ENCODE measurements around the gene WIPI1. TPM values are rescaled to one million over a fixed set of nuclear protein-coding genes. Genes with fewer than 3 reads are reported as not detected.
A peak's percentile ranks its signal among the peaks of the same experiment; 100 is the strongest.

WIPI1 gene
- total RNA-seq, 4 donors from 2014 or later = 22.9 to 53.2 (median 45.0) TPM

GRCh38 chr17:68385490-68386215, 71.6 kb downstream of the WIPI1 start:
- no peaks in the 10 kb centered on the region for H3K36me3 ChIP-seq
- H3K27ac ChIP-seq = peak overlapping the region in 2 of 4 donors; percentile 48 to 53
- TF ChIP-seq EP300 (IDR thresholded peaks at IDR 0.05) (no peak), POLR2A (IDR thresholded peaks at IDR 0.05) (no peak), POLR2AphosphoS5 (IDR thresholded peaks at IDR 0.05) (no peak), CTCF (IDR thresholded peaks at IDR 0.05) (no peak)
- H3K27me3 ChIP-seq = no peaks in the 10 kb centered on the region
- ATAC-seq = no peak
- WGBS, 2 donors (ENCODE audit: low coverage in 1 of 2) = 81 to 87% methylated on average over 2 to 5 of the region's 8 CpGs
- peaks cover 0 to 24% (median 3%) of the 10 kb centered on the region in 3 donors for H3K4me1 ChIP-seq
- H3K9me3 ChIP-seq = no peaks in the 10 kb centered on the region
- no peak overlapping the region for H3K4me3 ChIP-seq

GRCh38 chr17:68384941-68385340, 72.4 kb downstream of the WIPI1 start:
- 90 to 100% methylated on average over 1 to 3 of the region's 4 CpGs for WGBS, 2 donors (ENCODE audit: low coverage in 1 of 2)
- no peak for TF ChIP-seq POLR2A (IDR thresholded peaks at IDR 0.05)
- no peak for TF ChIP-seq POLR2AphosphoS5 (IDR thresholded peaks at IDR 0.05)
- TF ChIP-seq CTCF (IDR thresholded peaks at IDR 0.05) = no peak
- TF ChIP-seq EP300 (IDR thresholded peaks at IDR 0.05) = no peak
- Histone ChIP-seq H3K4me3 (no peak overlapping the region), H3K36me3 (no peaks in the 10 kb centered on the region), H3K27me3 (no peaks in the 10 kb centered on the region), H3K4me1 (peaks cover 0 to 24% (median 3%) of the 10 kb centered on the region in 3 donors), H3K27ac (peak overlapping the region in 1 of 4 donors; percentile 31), H3K9me3 (no peaks in the 10 kb centered on the region)
- ATAC-seq = no peak

GRCh38 chr17:68384471-68384870, 72.8 kb downstream of the WIPI1 start:
- ATAC-seq = no peak
- H3K36me3 ChIP-seq = no peaks in the 10 kb centered on the region
- WGBS, 2 donors (ENCODE audit: low coverage in 1 of 2) = 64 to 92% methylated on average over 1 of the region's 1 CpG
- no peaks in the 10 kb centered on the region for H3K9me3 ChIP-seq
- H3K4me1 ChIP-seq = peaks cover 0 to 27% (median 8%) of the 10 kb centered on the region in 3 donors
- TF ChIP-seq POLR2AphosphoS5 (IDR thresholded peaks at IDR 0.05) (no peak), CTCF (IDR thresholded peaks at IDR 0.05) (no peak), EP300 (IDR thresholded peaks at IDR 0.05) (no peak), POLR2A (IDR thresholded peaks at IDR 0.05) (no peak)
- no peaks in the 10 kb centered on the region for H3K27me3 ChIP-seq
- H3K4me3 ChIP-seq = no peak overlapping the region
- peak overlapping the region in 2 of 4 donors; percentile 24 to 51 for H3K27ac ChIP-seq

- TF ChIP-seq POLR2AphosphoS5 (IDR thresholded peaks at IDR 0.05) = no peak
- no peak for TF ChIP-seq POLR2A (IDR thresholded peaks at IDR 0.05)
- no peak for TF ChIP-seq EP300 (IDR thresholded peaks at IDR 0.05)
- TF ChIP-seq CTCF (IDR thresholded peaks at IDR 0.05) = no peak
- no peaks in the 10 kb centered on the region for H3K9me3 ChIP-seq
- peaks cover 0 to 35% (median 12%) of the 10 kb centered on the region in 3 donors for H3K4me1 ChIP-seq
- H3K27me3 ChIP-seq = no peaks in the 10 kb centered on the region
- no peaks in the 10 kb centered on the region for H3K36me3 ChIP-seq
- ATAC-seq = peak; percentile 67
- H3K27ac ChIP-seq = peak overlapping the region in 2 of 4 donors; percentile 24 to 51
- 36 to 59% methylated on average over 14 to 16 of the region's 16 CpGs for WGBS, 2 donors (ENCODE audit: low coverage in 1 of 2)
- H3K4me3 ChIP-seq = no peak overlapping the region
Observed at GRCh38 chr17:68383443-68384321, 73.6 kb downstream of the WIPI1 start.

Data from gastroesophageal sphincter (tissue), 4 donors.